Measurements from ENCODE around the gene SAMM50. TPM values are rescaled to one million over a fixed set of nuclear protein-coding genes. Genes with fewer than 3 reads are reported as not detected.

The SAMM50 gene
- total RNA-seq: 35.1 and 57.6 TPM in 2 replicates

- DNase-seq (ENCODE audit: low read depth): peak; percentile 82
Measured at GRCh38 chr22:43955040-43955882, at the start of gene SAMM50. SAMM50 (plus strand) TSS chr22:43955442; CDS start chr22:43955578, 136 bp downstream.

DNA sequence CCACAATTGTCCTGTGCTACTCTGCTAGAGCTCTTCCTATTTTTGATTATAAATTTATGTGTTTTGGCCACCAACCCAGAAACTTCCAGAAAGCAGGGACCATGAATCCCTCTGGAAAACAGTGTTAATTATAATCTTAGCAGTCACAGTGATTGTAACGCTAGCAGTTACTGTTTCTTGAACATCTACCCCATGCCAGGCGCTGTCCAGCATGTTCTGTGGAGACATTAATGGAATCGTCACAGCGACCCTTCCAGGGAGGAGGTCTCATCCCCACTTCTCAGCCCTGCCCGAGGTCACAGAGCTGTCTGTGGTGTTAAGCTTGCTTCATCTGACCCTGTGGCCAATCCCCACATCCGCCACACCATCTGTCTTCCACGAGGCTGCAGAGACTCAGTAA is 49.6 kb upstream of the SAMM50 start:
- no peak for DNase-seq (ENCODE audit: low read depth)

DNA sequence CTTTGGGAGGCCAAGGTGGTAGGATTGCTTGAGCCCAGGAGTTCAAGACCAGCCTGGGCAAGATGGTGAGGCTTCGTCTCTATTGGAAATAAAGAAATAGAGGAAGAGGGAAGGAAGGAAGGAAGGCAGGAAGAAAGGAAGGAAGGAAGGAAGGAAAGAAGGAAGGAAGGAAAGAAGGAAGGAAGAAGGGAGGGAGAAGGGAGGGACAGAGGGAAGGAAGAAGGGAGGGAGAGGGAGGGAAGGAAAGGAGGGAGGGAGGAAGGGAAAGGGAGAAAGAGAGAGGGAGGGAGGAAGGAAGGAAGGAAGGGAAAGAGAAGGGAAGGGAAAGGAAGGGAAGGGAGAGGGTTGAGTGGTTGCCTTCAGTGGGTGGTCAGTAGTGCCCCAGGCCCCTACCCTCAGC is 45.5 kb upstream of the SAMM50 start:
- no peak for DNase-seq (ENCODE audit: low read depth)

DNA sequence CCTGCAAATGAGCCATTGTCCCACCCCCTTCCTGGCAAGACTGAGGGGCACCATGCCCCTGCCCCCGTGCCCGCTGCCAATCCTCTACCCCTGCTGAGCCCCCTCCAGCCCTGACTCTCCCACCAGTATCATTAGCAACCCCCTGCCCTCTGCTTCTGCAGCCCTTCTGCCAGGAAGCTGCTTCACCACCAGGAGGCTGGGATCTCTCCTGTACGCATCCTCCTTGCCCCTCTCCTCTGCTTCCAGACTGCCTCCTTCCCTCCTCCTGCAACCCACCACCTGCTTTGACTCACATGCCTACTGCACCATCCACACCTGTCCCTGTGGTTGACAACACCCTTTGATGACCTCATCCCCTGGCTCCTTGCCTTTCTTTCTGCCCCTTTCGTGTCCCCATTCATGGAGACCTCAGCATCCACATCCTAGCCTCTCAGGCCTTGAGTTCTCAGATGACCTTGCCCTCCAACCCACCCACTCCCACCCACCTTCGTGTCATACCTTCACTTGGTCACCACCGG is 45.0 kb upstream of the SAMM50 start:
- no peak for DNase-seq (ENCODE audit: low read depth)

DNA sequence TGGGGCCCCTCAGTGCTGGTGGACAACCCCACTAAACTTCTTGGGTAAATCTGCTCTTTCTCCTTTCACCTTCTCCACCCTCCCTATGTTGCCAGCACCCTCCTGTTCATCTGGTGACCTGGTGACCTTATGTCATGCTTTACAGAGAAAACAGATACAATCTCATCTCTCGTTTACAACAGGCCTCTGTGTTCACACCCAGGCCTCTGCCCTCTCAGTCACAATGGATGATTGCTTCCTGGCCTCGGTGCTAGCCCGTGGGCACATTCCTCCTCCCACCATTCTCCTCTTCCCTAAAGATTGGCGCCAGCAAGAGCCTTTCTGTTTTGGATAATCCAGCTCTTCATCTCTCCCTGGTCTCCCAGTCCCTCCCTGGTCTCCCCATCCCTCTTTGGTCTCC is 43.9 kb upstream of the SAMM50 start:
- DNase-seq (ENCODE audit: low read depth): no peak

- no peak for DNase-seq (ENCODE audit: low read depth)
Measured at GRCh38 chr22:43917521-43917920, 37.7 kb upstream of the SAMM50 start.

- no peak for DNase-seq (ENCODE audit: low read depth)
Measured at GRCh38 chr22:43919106-43919973, 35.9 kb upstream of the SAMM50 start.

GRCh38 chr22:43921370-43921769 is 33.9 kb upstream of the SAMM50 start:
- peak; percentile 52 for DNase-seq (ENCODE audit: low read depth)

DNA sequence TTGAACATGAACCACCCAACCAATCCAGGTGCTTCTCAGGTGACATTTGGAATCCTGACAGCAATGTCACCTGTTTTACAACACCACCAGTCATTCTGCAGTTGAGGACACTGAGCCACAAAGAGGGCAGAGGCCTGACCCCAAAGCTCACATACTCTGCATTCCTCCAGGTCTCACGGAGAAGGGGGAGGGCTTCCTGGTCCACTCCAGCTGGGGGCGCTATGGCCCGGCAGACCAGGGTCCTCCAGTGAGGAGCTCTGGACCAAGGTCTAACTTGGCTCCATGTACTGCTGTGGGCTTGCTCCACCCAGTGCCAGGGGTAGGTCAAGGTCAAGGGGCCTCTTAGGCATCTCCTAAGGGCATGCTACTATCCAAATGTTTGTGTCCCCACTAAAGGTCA is 33.1 kb upstream of the SAMM50 start:
- no peak for DNase-seq (ENCODE audit: low read depth)

- peak; percentile 28 for DNase-seq (ENCODE audit: low read depth)
Measured at GRCh38 chr22:43923191-43923590, 32.1 kb upstream of the SAMM50 start.

DNA sequence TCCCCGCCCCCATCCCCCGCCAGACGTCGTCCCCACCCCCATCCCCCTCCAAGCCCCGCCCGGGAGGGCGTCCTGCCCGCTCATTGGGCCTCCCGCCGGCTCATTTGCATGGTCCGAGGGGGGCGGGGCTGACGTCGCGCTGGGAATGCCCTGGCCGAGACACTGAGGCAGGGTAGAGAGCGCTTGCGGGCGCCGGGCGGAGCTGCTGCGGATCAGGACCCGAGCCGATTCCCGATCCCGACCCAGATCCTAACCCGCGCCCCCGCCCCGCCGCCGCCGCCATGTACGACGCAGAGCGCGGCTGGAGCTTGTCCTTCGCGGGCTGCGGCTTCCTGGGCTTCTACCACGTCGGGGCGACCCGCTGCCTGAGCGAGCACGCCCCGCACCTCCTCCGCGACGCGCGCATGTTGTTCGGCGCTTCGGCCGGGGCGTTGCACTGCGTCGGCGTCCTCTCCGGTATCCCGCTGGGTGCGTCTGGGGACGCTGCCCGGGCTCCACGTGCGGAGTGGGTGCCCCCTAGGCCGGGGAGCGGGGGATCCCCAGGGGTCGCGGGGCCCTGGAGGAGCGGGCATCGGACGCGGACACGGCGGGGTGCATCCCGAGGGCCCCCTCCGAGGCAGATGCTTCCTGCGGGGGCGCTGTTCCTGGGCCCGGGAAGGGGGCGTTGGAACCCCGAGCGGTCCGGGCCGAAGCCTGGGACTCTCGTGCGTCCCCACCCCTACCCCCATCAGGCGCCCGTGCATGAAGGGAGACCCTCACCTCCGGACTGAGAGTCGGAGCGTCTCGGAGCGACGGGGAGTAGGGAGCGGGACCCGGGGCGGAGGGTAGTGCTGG is 31.4 kb upstream of the SAMM50 start, which contains the start of gene PNPLA3:
Gene PNPLA3 (plus strand): TSS at position 175 of the 834 bp plus-strand sequence. CDS start 107 bp downstream, at position 282.
- DNase-seq (ENCODE audit: low read depth): peak; percentile 57

DNA sequence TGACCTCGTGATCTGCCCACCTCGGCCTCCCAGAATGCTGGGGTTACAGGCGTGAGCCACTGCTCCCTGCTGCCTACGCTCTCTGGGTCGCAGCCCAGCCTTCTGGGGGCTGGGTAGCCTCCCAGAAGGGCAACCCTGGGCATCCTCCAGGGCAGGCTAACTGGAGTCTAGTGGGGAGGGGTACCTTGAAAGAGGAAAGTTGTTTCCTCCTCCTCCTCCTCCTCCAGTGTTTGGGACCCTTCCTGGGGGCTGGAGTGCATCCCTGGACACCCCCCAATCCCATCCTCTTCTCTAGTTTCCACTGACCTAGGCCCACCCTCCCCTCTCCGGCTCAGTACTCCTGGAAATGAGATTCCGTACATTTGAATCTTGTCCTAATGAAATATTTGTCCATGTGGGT is 30.4 kb upstream of the SAMM50 start:
- DNase-seq (ENCODE audit: low read depth): no peak

GRCh38 chr22:43925433-43926348 is 29.6 kb upstream of the SAMM50 start:
- peak; percentile 35 for DNase-seq (ENCODE audit: low read depth)

- DNase-seq (ENCODE audit: low read depth): no peak
Measured at GRCh38 chr22:43926349-43926710, 28.9 kb upstream of the SAMM50 start.

- DNase-seq (ENCODE audit: low read depth): no peak
Measured at GRCh38 chr22:43928468-43928867, 26.8 kb upstream of the SAMM50 start.

DNA sequence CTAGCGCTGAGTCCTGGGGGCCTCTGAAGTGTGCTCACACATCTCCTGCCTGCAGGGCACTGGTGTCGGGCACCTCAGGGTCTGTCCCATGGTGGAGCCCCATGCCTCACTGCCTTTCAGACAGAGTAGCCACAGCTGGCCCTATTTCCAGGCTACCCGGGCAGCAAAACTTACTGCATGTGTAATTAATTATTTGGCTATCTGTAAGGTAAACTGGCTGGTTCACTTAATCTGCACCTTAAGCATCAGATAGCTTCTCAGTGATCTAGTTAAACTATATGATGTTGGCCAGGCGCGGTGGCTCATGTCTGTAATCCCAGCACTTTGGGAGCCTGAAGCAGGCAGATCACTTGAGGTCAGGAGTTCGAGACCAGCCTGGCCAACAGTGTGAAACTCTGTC is 26.3 kb upstream of the SAMM50 start:
- no peak for DNase-seq (ENCODE audit: low read depth)

DNA sequence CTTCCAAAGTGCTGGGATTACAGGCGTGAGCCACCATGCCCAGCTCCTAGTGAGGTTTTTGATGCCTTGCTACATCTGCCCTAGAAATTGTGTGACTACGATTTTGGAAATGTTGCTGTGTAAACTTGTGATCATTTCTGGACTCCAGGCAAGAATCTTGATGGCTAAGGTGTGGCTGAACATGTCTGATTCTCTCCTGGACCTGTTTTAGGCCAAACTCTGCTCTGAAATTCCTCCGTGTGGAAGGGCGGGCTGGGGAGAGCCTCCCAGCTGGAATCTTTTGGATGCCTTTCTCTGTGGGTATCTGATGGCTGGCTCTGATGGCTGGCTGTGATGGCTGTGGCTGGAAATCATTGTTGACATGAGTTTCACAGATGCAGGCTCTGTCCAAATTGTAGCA is 23.5 kb upstream of the SAMM50 start:
- no peak for DNase-seq (ENCODE audit: low read depth)

DNA sequence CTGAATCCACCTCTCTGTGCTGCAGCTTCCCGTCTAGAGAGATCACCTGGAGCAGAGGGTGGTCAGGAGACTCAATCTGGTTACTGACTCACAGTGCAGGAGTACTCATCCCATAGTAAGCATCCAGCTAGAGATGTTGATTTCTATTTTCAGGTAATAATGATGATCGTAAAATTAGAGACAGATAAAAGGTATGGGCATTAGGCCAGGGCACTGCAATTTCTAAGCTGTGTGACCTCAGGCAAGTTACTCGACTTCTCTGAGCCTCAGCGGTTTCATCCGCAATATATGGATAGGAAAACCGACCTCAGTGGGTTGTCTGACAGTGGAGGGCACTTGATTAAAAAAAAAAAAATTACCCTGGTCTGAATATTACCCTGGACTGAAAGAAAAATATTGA is 13.8 kb upstream of the SAMM50 start:
- DNase-seq (ENCODE audit: low read depth): no peak

GRCh38 chr22:43944670-43945430 is 10.4 kb upstream of the SAMM50 start:
- DNase-seq (ENCODE audit: low read depth): no peak
